IPS-18c (cell line): Measurements from ENCODE around the gene TRERF1.

Experiments
- H3K4me3 ChIP-seq: 2 replicates; pipeline ENCODE4 v1.7.0; 2013; ENCODE audit warnings: low read depth, mild to moderate bottlenecking, low read length, moderate library complexity; ENCODE audit not compliant: insufficient read depth
- H3K9me3 ChIP-seq: one replicate; pipeline ENCODE4 v1.6.1; 2013; ENCODE audit warnings: mild to moderate bottlenecking, low read length, moderate library complexity; ENCODE audit not compliant: control insufficient read depth, insufficient read depth

The TRERF1 gene

DNA sequence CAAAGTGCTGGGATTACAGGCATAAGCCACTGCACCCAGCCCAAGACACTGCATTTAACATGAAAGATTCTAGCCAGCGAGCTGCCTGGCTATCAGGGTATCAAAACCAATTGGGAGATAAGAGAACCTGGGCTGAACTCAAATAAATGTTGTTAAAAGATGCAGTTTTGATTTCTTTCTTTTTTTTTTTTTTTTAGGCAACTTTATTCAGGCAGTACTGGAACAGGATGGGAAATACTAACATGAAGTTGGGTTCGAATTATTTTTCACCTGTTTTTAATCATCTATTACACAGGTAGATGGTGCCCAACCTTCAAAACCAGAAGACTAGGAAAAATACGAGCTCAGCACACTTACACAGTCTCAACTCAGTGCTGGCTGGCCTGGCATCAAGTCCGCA, 63.7 kb downstream of the TRERF1 start:
- Histone ChIP-seq H3K9me3 (no peaks in the 10 kb centered on the region), H3K4me3 (no peak overlapping the region)

DNA sequence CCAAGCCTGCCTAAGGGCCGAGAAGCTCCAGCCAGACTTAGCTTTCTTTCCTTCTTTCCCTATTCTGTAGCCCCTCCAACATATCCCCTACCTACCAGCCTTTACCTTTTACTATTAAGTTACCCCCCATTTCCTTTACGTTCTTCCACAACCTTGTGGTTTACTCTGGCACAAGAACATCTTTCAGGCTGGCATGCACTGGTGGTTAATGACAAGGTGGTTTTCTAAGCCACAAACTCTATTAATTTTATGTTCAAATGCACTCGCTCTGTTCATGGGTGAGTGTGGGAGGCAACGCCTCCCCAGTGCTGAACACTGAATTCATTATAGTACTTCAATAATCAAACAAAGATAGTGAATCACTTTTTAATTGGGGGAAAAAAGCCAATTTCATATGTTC, 64.4 kb downstream of the TRERF1 start:
- H3K9me3 ChIP-seq, result no peaks in the 10 kb centered on the region
- no peak overlapping the region for H3K4me3 ChIP-seq

DNA sequence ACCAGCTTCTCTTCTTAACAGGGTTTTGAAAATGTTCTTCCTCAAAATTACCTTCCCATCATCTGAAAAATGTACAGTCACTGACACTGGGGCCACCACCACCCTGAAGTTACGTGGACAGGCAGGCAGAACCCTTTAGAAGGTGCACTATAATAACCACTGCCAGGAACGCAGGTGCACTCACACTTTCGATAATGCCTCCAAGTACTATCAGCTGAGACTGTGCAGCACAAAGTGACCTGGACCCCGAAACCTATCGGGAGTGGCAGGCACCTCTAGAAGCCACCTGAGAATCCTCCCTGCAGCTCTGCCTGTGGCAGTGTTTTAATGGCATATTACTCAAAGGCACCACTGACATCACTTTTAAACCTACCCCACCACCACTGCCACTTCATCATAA, 66.4 kb downstream of the TRERF1 start:
- H3K4me3 ChIP-seq, result no peak overlapping the region
- no peaks in the 10 kb centered on the region for H3K9me3 ChIP-seq

DNA sequence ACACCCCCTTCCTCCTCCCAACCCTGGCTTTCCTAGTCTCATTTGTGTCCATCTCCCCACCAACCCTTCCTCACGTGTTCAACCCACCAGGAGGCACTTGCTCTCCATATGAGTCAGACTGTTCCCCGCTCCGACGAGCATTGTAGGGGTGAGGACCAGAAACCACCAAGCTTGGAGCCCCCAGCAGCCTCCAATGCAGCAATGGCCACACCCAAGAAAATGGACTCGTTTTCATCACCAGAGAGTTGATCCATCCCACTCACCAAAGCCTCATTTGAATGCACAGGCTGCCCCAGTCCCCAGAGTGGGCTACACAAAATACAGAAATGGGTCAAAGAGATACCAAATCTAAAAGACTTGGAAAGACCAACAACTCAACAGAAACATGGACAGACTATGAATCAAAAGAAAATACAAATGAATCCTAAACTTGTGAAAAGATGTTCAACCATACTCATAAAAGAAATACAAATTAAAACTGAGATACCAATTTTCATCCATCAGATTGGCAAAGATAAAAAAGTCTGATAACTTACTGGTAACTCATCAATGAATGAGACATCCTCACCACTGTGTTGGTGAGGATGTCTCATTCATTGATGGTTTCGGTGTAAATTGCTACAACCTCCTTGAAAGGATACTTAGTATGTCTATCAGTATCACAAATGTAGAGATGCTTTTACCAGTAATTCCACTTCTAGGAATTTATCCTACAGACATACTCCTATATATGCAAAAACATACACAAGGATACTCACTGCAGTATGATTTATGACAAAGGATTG, 68.1 kb downstream of the TRERF1 start:
- Histone ChIP-seq H3K9me3 (no peaks in the 10 kb centered on the region), H3K4me3 (no peak overlapping the region)

DNA sequence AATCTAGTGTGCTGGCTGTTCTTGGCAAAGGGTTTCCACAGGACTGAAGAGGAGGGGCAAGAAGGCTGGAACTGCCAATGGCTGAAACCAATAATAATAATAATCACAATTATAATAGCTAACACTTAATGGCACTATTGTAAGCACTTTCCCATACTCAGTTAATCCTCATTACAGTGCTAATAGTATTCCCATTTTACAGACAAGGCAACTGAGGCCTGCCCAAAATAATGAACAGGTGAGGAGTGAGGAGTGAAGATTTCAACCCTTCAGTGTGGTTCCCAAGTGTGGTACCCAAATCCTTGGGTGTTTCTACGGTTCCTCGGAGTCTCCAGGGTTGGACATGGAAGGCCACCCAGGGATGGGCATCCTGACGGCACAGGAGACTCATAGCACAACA, 69.9 kb downstream of the TRERF1 start:
- Histone ChIP-seq H3K4me3 (no peak overlapping the region), H3K9me3 (no peaks in the 10 kb centered on the region)

DNA sequence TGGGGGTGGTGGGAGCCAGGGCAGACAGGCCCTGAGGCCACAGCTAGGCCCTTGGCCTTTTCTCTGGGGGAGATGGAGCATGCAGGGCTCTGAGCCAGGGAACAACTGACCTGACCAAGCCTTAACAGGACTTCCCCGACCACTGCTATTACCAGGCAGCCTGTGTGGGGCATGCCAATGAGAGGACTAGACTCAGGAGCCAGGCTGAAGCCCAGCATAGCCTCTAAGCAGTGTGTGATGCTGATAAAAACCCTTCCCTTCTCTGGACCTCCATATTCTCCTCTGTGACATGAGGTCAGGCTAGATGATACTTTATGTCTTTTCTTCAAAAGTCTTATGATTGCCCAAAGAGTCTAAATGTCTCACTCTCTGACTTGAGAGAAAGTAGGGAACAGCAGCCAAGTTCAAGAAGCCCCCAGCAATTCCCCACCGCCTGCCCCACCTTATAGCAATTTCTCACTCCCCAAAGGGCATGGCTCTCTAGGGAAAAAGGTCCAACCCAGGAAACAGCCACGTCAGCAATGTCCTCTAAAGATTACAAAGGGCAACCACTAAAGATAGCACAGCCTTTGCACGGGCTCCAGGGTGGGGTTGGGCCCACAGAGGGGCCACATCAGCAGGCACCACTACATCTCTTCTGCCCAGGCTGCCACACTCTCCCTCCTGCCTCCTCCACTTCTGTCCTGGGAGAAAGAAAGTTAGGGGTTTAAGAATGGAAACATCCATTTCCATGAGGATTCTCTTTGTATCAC, 71.3 kb downstream of the TRERF1 start:
- H3K4me3 ChIP-seq, result no peak overlapping the region
- H3K9me3 ChIP-seq, result no peaks in the 10 kb centered on the region

DNA sequence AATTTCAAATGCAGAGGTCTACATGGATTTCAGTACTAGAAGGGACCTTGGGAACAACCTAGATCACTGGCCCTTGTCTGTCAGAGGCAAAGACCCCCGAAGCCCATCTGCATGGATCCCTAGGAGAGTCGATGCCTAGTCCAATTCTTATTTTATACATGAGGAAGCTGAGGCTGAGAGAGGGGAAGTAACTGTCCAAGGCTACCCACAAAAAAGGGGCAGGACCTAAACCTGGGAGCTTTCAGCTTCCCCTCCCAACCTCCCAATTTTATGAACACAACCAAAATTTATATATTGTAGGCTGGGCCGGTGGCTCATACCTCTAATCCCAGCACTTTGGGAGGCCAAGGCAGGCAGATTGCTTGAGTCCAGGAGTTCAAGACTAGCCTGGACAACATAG, 73.2 kb downstream of the TRERF1 start:
- H3K9me3 ChIP-seq, result no peaks in the 10 kb centered on the region
- no peak overlapping the region for H3K4me3 ChIP-seq

DNA sequence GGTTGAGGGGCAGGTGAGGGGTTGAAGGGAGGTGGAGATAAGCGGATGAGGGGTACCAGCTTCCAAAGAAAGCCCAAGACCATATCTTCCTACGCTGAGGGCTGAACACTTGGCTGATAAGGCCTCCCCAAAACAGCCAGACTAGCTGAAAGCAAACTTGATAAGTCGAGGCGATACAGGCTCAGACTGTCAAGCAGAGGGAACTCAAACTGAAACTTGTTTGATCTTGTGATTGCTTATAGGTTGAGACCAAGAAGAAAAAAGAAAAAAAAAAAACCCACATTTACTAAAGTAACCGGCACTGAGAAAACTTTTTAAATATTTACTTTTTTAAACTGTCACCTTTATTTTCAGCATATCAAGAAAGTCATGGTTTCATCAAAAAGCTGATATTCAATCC, 73.6 kb downstream of the TRERF1 start:
- Histone ChIP-seq H3K9me3 (no peaks in the 10 kb centered on the region), H3K4me3 (no peak overlapping the region)

DNA sequence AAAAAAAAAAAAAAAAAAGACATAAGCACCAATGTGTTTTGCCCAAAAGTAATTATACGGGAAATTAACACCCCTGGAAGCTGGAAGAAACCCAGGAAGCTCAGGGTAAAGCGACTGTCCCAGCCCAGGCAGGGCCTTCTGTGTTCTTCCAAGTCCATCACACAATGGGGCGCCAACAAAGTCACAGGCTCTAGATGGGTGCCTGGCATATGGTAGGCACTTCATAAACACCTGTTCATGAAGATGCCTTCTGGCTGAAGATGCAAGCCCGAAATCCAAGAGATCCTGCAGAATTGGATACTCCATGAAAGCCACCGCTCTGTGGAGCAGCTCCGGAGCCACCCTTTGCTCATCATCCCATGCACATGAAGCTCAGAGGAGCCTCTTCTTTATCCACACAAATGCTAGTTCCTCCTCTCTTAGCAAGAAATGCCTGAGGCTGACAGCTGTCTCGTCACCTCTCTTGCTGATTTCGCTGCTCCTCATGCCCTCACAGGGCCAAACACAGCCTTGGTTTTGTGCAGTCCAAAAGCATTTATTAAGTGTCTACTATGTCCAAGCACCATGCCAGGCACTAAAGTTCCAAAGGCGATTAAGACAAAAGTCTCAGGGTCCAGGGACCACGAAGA, 76.6 kb downstream of the TRERF1 start:
- Histone ChIP-seq H3K9me3 (no peaks in the 10 kb centered on the region), H3K4me3 (no peak overlapping the region)

DNA sequence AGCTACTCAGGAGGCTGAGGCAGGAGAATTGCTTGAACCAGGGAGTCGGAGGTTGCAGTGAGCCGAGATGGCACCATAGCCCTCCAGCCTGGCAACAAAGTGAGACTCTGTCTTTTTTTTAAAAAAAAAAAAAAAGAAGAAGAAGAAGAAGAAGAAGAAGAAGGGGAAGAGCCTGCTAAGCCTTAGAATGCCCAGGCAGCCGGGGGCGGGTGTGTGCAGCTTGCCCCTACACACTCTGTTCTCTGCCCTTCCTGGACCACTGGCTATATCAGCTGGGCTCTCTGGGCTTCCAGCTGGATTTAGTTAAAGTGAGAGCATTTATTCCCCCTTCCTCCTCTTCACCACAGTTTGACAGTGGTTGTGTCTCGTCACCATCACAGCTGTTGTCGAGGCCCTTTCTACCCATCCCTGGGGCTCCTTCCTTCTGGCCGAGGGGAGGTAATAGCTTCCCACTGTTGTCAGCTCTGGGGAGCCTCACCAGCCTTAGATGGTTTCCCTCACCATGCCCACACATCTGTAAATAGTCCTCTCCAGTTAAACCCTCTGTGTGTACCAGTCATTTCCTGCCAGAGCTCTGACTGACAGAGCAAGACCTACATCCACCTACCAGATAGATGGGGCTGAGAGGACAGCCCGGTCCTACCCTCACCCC, 77.6 kb downstream of the TRERF1 start:
- no peaks in the 10 kb centered on the region for H3K9me3 ChIP-seq
- H3K4me3 ChIP-seq, result no peak overlapping the region

DNA sequence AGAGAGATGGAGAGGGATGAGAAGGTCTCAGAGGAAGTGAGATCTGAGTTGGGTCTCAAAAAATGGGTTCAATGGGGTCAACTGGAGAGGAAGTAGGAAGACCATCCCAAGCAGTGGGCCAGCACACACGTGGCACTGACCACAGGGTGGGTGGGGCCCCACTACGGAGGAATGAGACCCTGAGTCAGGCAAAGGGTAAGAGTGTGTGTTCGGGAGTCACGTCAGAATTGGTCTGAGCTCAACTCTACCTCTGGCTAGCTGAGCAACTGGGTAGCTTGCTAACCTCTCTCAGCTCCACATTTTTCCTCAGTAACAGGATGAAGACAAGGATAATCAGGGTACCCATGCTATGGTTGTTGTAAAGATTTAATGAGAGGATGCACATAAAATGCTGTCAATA, 79.0 kb downstream of the TRERF1 start:
- Histone ChIP-seq H3K9me3 (no peaks in the 10 kb centered on the region), H3K4me3 (no peak overlapping the region)

DNA sequence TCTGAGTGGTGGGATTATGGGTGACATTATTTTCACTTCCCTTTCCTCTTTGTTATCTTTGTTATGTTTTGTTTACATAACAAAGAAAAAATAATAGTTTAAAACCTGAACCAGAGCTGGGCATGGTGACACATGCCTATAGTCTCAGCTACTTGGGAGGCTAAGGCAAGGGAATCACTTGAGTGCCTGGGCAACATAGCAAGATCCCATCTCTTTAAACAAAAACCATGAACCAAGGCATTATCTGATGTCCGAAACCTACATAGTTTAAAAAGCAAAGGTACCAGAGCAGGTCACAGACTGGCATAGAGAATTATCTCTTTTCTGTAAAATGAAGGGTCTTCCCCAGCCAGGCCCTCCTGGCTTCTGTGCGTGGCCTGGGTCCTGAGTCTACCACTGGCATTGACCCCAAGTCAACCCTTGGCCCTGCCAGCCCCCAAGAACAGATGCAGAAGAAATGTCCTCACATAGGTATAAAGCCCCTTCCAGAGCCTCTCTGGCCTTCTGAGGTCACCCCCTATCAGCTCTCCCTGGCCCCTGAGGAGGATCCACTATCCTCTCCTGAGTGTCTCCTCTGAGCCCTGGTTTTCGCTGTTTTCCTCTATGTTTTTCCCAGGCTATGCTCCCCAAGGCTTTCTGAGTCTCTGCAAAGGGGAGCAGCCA, 81.3 kb downstream of the TRERF1 start:
- Histone ChIP-seq H3K4me3 (no peak overlapping the region), H3K9me3 (peaks cover 2% of the 10 kb centered on the region)

DNA sequence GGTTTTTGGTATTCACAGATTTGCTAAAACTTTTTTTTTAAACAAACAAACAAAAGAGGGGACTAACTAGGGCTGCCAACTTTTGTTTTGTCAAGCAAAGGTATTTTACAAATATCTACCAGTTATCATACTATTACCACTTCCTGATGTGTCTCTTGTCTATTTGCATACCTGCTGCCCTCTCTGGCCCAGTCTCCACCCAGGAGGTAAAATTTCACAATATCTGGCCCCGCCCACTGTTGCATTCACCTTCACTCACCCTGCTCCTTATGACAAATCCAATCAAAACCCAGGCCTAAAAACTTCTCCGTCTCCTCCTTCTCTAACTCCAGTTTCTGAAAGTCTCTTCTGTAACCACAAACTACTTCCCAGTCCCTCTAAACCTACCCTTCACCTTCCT, 82.2 kb downstream of the TRERF1 start:
- Histone ChIP-seq H3K9me3 (peaks cover 2% of the 10 kb centered on the region), H3K4me3 (no peak overlapping the region)

DNA sequence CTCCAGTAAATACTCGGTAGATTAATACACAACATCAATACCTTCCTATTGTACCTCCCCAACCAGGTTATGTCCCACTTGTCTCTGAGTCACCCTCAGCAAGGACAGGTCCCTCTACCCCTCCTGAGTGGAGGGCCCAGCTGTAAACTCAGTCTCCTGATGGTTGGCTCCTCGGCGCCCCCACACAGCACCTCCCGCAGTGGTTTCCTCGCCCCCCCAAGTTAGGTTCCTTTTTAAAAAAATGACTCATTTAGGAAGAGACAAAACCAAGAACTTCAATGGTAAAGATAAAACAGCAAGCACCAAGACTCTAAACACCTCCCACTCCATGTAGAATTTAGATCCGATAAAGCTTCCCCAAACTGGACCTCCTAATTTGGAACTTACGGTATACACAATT, 83.5 kb downstream of the TRERF1 start:
- peaks cover 2% of the 10 kb centered on the region for H3K9me3 ChIP-seq

DNA sequence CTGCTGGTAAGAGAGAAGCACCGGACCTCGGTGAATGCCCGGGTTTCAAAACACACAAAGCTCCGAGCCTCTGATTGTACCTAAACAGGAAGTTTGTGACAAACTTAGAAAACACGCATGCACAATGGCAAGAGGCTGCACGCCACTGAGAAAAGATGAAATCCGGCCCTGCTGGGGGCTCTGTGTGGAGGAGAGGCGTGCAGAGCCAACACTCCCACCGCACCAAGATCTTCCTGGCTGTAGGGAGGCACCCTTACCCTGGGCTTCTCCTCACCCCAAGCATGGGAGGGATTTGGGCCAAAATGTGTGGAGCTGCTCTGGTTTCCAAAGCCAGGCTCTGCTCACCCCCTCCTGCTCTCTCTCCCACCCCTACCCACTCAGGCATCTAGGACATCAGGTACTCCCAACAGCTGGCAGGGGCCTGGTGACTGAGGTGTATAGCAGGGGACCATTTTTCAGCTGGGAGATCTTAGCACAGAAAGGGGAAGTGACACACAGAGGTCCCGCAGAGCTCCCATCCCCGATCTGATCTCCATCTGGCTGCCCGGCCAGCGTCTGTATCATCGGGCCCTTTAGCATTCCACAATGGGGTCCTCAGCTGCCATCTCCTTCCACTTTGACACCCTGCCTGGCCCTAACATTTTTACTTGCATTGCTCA, 84.2 kb downstream of the TRERF1 start:
- H3K4me3 ChIP-seq, result no peak overlapping the region
- H3K9me3 ChIP-seq, result peaks cover 2% of the 10 kb centered on the region

More for the DNA sequence above, 83.5 kb downstream of the TRERF1 start:
- no peak overlapping the region for H3K4me3 ChIP-seq

DNA sequence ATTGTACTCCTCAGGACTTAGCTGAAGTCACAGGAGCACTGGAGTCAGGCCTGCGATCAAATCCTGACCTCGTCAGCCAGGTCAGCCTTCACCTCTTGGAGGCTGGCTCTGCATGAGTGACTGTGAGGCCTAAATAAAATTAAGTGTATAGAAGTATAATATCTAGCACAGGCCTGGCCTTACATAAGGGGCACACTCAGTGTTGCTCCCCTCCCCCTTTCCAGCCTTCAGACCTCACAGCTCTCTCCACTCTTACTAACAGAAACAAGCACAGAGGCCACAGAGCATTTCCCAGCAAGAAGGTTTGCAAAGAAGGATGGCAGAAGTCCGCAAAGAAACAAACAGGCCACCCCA, 84.8 kb downstream of the TRERF1 start:
- Histone ChIP-seq H3K9me3 (peaks cover 2% of the 10 kb centered on the region), H3K4me3 (no peak overlapping the region)
